DMS114 treated with DMSO at 0.1 percent for 48 hours (cell line): Measurements from ENCODE around the gene LRRTM4.
"Not testable (repeated sequence)": the region's sequence is repeated elsewhere in the genome, so short reads cannot be mapped to it uniquely, and the experiment has no call there.

Source experiments
- DNase-seq: peaks from one replicate; lab custom pipeline; 2025; ENCODE audit not compliant: unreplicated experiment; lab: John Stamatoyannopoulos, UW

LRRTM4 gene

DNA sequence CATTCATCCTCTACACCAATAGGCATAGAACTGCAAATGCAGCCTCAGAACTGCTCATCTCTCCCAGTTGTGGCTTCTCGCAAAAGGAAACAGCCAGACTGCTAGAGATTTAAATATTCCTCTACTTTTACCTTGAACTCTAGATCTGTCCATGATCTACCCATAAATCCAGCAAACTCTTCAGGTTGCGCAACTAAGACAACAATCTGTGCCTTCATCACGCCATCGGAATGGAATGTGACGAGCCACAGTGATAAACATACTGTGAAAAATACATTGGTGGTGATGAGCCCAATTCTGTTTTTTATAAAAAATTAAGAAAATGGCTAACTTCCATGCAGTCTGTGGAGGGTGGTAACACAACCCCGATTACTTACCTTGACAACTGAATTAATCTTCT, 626.7 kb downstream of the LRRTM4 start:
- no peak for DNase-seq

DNA sequence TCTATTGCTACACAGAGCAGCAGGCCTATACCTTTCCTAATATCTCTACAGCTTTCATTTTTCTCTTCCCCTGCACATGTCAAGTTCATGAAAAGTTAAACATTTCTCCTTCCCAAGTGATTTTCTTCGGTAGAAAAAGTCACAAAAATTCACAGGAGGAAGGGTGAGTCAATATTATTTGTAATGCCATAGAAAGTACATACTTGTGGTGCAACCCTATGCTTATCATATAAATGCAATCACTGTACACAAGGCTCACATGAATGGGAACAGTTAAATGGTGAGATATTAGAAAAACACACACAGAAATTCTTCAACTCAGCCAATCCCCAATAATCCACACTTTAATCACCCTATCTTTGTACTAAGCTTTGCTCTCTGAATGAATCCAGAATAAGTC, 651.6 kb downstream of the LRRTM4 start:
- no peak for DNase-seq

DNA sequence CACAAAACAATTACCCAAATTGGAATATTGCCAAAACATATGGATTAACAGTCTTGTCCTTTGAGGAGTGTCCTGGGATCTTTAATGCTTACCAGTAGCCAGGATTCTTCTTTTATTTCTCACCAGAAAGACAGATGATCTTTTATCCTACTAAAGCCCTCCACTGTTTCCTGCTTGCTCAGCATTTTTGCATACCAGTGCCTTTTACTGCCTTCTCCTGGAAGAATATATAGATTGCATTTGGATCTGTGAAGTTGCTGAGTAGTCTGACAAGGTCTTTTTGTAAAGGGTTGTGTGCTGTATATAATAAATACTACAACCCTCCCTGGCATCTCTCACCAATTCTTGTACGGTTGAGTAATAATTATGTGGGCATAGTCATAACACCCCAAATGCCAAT, 652.2 kb downstream of the LRRTM4 start:
- DNase-seq, result no peak

DNA sequence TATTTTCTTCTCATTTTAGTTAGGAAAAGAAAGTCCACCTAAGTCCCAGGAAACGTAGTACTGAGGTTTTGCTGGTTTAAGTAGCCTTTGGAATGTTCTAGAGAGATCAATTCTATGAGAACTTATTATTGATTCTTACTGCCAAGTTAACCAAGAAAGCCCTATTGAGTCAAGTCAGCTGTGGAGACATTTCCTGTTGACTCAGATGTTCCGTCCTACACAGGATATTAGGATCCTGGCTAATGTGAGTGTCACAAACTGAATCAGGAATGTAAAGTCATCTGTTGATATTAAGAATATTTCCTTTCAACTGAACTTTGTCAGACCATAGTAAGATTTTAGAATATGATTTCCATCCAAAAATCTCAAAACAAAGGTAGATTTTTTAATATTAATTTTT, 654.3 kb downstream of the LRRTM4 start:
- DNase-seq, result no peak

DNA sequence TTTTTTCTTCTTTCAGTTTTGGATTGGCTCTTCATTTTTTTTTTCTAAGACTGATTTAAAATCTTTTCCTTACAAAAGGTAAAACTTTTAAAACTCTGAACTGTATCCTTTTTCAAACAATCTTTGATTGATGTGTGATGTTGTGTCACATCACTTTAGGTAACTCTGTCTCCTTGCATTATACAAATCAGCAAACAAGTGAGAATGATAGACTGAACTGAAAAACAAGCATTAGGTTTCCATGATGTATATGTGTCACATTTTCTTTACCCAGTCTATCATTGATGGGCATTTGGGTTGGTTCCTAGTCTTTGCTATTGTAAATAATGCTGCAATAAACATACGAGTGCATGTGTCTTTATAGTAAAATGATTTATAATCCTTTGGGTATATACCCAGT, 655.7 kb downstream of the LRRTM4 start:
- no peak for DNase-seq

DNA sequence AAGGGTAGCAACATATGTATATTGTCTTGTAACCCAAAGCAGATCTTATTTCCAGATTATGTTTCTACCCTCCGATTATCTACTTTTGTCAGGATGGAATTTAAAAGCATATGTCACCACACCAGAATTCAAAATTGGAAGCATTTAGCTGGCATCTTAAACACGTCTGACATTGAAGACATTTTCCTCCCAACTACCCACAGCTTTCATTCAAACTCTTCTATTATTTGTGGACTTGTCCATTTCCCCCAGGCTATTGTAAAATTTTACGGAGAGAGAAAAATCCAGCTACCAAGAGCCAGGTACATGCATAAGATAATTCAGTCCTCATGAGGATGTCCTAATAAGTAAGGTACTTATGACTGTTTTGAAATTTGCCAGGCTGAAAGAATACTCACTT, 659.3 kb downstream of the LRRTM4 start:
- no peak for DNase-seq

DNA sequence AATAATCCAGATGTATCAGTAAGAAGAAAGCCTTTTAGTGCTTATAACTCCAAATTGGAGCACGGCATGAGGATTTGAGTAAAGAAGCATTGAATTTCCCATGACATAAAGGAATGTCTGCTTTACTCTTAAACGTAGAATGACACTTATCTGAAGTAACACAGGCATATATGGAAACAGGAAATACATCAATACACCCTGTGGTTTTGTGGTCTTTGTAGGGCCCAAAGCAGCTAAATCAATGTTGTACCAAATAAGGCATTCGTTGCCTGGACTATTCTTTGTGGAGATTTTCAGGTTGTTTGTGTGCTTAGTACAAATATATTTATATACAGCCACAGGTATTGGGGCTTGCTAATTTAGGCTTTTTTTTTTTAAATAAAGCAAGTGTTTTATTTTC, 660.5 kb downstream of the LRRTM4 start:
- no peak for DNase-seq

DNA sequence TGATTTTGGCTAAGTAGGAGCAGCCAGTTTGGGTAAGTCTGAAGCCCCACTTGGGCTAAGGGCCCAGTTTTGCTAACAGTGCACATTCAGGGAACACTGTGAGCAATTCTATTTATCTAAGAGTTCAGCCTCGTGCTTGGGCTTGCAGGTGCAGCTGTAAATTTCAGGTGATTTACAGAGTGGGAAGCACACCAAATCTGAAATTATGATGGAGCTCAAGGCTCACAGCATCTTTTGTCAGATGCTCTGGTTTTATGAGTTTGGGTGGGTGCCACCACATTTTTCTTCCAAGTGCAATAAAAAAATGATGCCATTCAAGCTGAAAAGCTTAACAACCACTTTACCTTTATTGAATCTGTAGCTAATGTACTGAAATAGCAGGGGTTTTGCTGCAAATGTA, 671.2 kb downstream of the LRRTM4 start:
- DNase-seq, result no peak

DNA sequence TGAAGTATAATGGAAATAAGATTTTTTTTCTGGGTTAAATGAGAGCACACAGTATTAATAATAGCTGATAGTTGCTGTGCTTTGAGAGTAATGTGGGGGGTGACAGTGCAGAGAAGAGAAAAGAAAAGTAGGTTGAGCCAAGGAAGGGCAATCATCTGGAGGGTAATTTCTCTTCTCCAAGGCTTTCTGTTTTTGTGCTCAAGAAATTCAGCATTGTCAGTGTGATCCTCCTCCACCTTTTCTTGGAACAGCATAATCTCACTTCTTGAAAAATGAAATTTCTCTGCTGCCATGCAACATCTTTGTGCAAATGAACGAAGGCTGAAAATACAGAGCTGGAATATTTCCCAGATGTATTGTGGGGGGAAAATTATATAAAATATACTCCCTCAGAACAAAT, 673.1 kb downstream of the LRRTM4 start:
- no peak for DNase-seq

DNA sequence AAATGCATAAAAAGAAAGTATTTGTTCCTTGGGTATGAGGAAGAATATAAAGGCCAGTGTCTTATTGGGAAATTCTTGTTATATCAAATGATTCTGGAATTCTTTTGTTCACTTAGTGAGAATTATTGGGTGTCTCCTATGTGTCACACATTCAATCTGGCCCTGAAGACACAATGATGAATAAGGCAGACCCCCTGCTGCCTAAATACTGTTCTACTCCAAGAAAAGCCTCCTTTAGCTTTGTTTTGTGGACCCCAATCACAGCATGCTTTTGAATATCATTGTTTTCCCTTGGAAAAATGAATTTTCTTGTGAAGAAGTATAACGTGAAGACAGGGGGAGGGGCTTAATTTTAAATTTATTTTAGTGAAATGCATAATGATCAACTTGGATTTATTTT, 682.4 kb downstream of the LRRTM4 start:
- no peak for DNase-seq

DNA sequence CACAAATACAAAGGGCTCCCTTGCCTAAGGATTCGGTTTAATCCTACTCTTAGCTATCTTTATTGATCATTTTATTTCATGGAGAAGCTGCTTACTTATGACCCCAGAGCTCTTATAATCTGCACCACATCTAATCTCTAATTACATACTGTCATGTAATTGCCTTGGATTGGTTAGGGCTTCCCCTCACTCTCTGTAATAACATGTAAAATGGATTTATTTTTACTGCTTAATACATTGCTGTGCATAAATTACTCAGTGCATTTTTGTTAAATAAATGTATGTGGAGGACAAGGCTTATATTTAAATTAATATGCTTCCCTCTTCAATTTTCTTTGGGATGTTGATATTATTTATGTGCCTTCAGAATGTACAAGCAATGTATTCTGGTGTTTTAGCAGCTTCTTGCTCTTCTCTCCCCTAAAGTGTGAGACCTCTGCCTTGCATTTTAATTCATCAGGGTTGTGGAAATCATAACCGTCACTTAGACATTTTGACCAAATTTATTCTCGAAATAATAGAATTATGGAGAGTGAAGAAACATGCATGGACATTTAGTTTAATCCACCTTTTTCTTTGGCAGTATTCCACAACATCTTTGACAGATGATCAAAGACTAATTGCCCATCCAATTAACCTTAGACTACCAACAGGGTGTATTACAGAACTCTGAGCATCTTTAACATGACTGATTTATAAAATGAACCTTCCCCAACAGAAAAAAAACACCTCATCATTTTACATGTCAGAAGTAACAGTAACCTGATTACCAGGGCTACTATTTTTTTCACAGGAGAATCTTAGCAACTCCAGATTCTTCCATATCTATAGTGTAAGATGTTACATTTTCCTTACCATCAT, 692.6 kb downstream of the LRRTM4 start:
- DNase-seq, result no peak

DNA sequence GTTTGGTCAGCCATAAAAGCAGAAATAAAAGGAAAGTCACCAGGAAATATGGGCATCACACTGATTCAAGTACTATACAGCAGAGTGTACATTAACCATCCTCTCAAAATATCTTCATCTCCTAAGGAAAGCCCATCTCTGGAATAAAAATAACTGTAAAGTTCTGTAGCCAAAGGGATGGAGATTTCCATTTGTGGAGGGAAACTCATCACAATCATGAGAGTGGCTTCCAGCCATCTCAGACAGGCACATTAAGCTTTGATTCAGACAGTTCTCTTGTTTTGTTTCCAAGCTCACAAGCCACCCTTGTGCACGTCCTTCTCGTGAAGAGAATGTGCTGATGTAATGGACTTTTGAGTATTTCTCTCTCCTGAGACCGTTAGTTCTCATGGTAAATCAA, 695.5 kb downstream of the LRRTM4 start:
- no peak for DNase-seq

DNA sequence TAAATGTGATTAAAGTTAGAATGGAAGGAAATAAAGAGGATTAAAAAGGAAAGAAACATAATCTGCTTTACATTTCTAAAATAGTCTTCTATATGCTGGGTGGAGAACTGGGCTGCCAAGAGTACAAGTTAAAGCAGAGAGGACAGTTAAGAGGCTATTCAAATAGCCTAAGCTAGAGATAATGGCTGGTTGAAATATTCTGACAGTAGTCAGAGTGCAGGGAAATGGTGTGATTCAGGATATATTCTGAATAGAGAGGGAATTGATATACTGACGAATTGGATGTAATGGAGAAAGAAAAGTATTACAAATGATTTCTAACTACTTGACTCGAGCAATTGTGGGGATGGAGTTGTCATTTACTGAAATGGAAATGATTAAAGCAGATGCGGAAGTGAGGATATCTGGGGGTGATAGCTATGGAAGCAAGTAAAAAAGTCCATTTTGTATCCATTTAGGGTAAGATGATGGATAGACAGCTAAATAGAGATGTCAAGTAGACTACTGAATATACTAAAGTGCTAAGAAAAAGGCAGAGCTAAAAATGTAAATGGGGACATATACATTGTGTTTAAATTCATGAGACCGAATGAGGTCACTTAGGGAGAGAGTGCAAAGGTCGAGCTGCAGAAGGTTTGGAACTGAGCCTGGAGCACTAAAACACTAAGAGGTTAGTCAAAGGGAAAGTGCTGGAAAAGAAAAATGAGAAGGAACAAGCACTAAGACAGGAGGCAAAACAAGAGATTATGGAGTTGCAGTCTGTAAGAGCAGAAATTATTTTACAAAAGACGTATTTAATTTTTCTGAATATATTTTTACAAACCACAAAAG, 696.8 kb downstream of the LRRTM4 start:
- no peak for DNase-seq

DNA sequence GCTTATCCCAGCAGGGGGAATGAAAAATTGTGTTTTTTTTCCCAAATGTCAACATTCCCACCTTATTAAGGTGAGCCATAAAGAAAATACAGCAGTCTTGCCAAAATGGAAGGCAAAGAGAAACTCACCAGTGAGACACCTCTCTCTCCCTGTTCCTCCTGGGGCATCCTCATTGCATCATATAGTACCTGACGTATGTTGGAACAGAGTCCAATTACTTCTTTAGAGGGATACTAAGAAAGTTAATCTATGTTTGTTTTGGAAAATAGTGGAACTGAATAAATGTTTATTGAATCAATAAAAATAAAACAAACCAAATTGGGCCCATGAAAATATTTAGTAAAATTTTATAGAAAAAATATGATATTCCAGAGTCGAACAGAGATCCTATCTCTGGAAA, 700.4 kb downstream of the LRRTM4 start:
- DNase-seq, result no peak

DNA sequence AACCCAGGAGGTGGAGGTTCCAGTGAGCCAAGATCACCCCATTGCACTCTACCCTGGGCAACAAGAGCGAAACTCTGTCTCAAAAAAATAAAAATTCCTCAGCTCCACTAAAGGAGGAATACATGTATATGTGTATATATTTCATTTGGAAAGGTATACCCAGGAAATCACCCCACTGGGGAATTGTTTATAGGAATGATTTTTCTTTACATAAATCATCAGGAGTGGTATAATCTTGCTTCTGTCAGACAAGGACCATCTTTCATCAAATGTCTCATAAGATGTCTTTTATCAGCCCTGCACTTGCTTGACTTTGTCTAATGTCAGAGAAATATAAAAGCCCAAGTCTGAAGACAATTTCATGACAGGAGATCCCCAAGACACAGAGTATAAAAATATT, 709.1 kb downstream of the LRRTM4 start:
- DNase-seq, result no peak

DNA sequence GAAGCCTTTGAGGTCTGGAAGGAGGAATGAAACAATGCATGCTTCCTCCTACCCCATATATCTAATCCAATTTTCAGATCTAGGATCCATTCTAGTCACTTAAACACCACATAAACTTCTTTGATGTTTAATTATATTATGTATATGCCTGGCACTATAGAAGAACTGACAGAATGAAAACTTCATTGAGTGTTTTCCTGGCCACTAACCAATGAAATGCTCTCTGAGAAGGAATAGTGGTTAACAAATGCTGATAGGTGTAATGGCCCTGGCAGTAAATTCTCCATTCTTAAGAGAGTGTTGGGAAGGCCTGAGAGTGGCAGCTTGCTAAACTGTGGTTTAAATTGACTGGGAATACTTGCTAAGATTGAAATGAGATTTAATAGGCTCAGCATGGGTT, 710.0 kb downstream of the LRRTM4 start:
- DNase-seq, result no peak

DNA sequence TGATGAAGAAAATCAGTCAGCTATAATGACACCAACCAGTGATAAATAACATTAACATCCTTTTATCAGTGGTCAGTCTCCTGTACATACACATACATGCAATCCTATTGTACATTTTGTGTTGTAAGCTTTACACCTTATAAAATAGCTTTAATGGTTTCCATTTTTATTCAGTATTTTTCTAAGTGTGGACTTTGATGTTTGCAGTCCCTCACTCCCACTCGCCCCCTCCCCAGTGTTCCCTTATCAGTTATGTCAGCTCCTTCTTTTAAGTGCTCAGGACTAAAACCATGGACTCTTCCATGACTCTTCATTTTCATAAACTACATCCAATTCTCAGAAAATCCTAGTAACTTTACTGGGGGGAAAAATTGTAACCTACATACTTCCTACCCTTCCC, 713.0 kb downstream of the LRRTM4 start:
- DNase-seq, result no peak

DNA sequence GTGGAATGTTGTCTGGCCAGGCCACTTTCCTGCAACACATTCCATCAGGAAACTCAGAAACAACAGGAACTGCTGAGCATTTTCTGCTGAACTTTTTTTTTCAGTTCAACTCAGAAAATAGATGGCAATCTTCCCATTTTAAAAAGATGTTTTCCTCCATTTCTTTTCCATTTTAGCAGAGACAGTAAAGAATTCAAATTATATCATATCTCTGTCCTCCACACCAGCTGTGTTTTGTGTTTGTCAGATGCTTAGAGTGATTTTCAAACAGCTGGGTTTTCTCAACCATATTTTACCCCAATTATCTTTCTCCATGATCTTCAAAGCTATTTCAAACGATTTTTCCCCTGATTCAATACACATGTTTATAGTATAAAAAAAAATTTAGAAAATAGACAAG, 713.4 kb downstream of the LRRTM4 start:
- DNase-seq, result no peak

DNA sequence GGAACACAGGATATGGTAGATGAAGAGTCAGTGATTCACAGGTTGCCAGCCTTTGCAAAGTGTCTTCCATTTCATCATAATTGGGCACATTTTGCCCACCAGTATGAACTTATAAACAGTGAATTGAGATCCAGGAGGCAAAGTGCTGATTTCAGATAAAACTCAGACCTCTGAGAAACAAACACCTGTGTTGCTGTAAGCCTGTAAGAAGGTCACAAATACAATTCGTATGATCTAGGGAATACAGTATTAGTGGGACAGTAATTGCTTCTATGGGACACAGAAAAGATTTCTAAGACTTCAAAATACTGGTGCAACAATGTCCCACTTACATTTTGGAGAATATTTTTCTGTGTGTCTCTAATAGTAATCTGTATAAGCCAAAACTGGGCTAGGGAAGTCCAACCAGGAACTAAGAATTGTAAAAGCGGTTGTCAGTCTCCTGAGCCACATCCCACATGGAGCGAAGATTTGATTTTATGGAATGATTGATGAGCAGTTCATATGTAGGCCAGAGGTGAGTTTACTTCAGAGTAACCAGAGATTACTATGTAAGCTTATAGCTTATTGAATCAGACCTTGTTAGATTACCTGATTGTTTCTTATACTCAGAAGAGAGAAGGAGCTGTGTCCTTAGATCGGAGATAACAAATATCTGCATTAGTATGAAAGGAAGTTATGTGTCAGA, 728.4 kb downstream of the LRRTM4 start:
- DNase-seq, result no peak

DNA sequence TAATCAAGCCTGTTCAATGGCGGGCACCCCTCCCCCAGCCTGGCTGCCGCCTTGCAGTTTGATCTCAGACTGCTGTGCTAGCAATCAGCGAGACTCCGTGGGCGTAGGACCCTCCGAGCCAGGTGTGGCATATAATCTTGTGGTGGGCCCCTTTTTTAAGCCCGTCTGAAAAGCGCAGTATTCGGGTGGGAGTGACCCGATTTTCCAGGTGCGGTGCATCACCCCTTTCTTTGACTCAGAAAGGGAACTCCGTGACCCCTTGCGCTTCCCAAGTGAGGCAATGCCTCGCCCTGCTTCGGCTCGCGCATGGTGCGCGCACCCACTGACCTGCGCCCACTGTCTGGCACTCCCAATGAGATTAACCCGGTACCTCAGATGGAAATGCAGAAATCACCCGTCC, 740.9 kb downstream of the LRRTM4 start:
- not testable (repeated sequence) for DNase-seq

DNA sequence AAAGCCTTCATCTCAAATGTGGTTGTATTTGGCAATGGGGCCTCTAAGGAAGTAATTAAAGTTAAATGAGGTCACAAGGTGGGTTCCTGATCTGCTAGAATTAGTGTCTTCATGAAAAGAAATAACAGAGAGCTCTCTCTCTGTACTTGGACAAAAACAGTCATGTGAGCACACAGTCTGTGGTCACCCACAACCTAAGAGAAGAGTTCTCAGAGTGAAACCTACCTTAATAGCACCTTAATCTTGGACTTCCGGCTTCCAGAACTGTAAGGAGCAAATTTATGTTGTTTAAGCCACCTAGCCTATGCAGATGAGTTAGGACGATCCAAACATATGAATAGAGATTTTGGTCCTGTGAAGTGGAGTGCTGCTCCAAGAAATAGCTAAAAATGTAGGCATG, 758.9 kb downstream of the LRRTM4 start:
- no peak for DNase-seq

DNA sequence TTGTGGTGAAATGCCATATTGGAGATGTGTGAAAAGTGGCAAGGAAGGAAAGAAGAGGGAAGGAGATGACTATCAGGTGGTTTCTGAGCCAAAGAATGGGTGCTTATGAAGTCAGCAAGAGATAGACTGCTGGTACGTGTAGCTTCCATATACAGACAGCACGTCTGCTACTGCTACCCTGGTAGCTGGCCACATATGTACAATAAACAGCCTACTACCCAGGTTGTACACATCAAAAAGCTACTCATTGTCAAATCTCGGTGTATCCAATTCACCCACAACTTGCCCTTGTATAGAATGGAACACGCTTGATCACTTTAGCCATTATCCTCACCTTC, 761.8 kb downstream of the LRRTM4 start:
- no peak for DNase-seq
